Ectodermal cell (in vitro differentiated cells): ENCODE data around the gene ITGB8.
A peak's percentile ranks its signal among the peaks of the same experiment; 100 is the strongest.

ENCODE experiments used
- H3K27ac ChIP-seq: 2 replicates; pipeline ENCODE4 v1.7.0; 2013; ENCODE audit warnings: mild to moderate bottlenecking, low read depth, low read length; ENCODE audit not compliant: insufficient read depth, poor library complexity, severe bottlenecking
- H3K27me3 ChIP-seq: 2 replicates; pipeline ENCODE4 v1.7.0; 2013; ENCODE audit warnings: mild to moderate bottlenecking, low read length; ENCODE audit not compliant: insufficient read depth, control insufficient read depth, poor library complexity, severe bottlenecking
- H3K36me3 ChIP-seq: one replicate; pipeline ENCODE4 v1.7.0; 2013; ENCODE audit warnings: low read length; ENCODE audit not compliant: control insufficient read depth, insufficient read depth
- H3K4me1 ChIP-seq: one replicate; pipeline ENCODE4 v1.7.0; 2013; ENCODE audit warnings: low read length; ENCODE audit not compliant: control insufficient read depth, insufficient read depth
- H3K4me3 ChIP-seq: 2 replicates; pipeline ENCODE4 v1.7.0; 2013; ENCODE audit warnings: low read depth, low read length, control low read depth; ENCODE audit not compliant: insufficient read depth
- H3K9me3 ChIP-seq: 2 replicates; pipeline ENCODE4 v1.7.0; 2013; ENCODE audit warnings: mild to moderate bottlenecking, low read length, moderate library complexity; ENCODE audit not compliant: control insufficient read depth
- WGBS, 2 experiments: methylation state at CpG; one replicate each; pipeline ENCODE4 v1.1.7; 2013; ENCODE audit warnings: missing lambda C conversion rate in 2 of 2; 5-methylcytosine and 5-hydroxymethylcytosine counted together

Gene ITGB8

DNA sequence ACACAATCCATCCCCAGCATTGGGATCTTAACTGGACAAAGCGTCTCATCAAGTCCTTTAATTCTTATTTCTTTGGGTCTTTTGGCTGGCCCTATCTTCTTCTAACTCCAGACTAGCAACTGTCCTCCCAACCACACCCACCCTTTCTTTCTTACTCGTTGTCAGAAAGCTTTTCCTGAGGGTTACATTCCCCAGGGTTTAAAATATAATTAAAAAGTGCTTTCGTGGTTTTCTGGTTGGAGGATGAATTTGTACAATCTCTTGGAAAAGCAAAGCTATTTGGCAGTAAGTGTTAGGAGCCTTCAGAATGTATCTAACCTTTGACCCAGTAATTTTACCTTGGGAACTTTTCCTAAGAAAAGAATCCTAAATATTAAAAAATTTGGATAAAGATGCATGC, 10.4 kb upstream of the ITGB8 start:
- H3K9me3 ChIP-seq: no peaks in the 10 kb centered on the region
- no peaks in the 10 kb centered on the region for H3K36me3 ChIP-seq
- H3K27ac ChIP-seq: no peak overlapping the region
- 92 to 94% methylated on average over 1 to 2 of the region's 3 CpGs for WGBS, 2 experiments
- H3K4me1 ChIP-seq: no peaks in the 10 kb centered on the region
- no peaks in the 10 kb centered on the region for H3K27me3 ChIP-seq
- no peak overlapping the region for H3K4me3 ChIP-seq

- WGBS, 2 experiments: 94 to 96% methylated on average over 7 of the region's 7 CpGs
- no peaks in the 10 kb centered on the region for H3K27me3 ChIP-seq
- H3K9me3 ChIP-seq: no peaks in the 10 kb centered on the region
Measured at GRCh38 chr7:20320786-20321185, 9.9 kb upstream of the ITGB8 start.

DNA sequence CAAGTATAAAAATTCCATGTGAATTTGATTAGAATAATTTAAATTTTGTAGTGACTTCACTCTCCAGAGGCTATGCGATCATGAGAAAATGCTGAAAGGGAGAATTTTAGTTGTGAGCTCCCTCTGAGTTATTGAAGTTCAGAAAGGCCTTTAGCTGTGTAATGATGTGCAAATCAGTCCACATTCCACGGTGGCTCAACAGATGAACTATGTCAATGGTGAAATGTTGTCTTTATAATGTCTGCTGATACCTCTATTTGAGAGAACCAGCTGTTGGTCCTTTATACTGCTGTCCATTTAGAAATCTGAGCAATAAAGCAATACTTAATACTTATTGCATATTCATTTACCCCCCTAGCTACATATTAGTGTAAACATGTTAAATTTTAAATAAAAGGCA, 7.1 kb upstream of the ITGB8 start:
- Histone ChIP-seq H3K4me3 (no peak overlapping the region), H3K27ac (no peak overlapping the region), H3K36me3 (no peaks in the 10 kb centered on the region), H3K9me3 (no peaks in the 10 kb centered on the region), H3K27me3 (no peaks in the 10 kb centered on the region), H3K4me1 (no peaks in the 10 kb centered on the region)
- WGBS, 2 experiments: 89 to 94% methylated on average over 2 of the region's 2 CpGs

More at GRCh38 chr7:20320786-20321185, 9.9 kb upstream of the ITGB8 start:
- no peaks in the 10 kb centered on the region for H3K4me1 ChIP-seq
- no peak overlapping the region for H3K4me3 ChIP-seq
- H3K36me3 ChIP-seq: no peaks in the 10 kb centered on the region
- no peak overlapping the region for H3K27ac ChIP-seq

DNA sequence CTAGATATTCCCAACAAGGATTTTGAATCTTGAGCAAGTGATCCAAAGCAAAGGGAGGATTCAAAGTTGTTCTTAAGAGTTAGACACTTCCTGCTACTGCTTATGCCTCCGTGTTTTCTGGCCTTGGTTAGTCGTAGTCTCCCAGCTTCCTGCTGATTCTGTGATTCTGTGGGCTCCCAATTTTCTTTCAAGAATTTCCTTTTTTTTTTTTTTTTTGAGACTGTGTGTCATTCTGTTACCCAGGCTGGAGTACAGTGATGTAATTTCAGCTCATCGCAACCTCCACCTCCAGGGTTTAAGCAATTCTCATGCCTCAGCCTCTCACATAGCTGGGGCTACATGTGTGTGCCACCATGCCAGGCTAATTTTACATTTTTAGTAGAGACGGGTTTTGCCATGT, 4.4 kb upstream of the ITGB8 start:
- Histone ChIP-seq H3K4me1 (no peaks in the 10 kb centered on the region), H3K27me3 (no peaks in the 10 kb centered on the region), H3K27ac (no peak overlapping the region), H3K9me3 (no peaks in the 10 kb centered on the region), H3K4me3 (no peak overlapping the region), H3K36me3 (no peaks in the 10 kb centered on the region)
- 88 to 94% methylated on average over 4 of the region's 4 CpGs for WGBS, 2 experiments

DNA sequence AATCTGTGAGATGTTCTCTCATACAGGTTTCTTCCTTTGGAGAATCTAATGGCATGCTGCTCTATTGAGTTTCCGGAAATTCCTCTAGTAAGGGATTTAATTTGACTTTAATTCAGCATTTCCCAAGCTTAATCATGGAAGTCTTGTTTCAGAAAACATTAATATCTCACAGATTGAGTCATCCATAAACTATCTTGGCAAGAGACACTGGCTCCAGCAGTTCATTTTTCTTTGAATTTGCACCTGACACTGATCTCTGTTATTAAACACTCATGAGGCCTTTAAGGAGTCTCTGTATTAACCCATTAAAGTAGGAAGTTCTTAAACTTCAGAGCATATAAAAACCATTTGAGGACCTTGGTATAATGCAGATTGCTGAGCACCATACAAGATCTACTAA, 3.6 kb upstream of the ITGB8 start:
- peaks cover 3% of the 10 kb centered on the region for H3K27me3 ChIP-seq
- H3K36me3 ChIP-seq: no peaks in the 10 kb centered on the region
- no peak overlapping the region for H3K4me3 ChIP-seq
- 96 to 100% methylated on average over 1 of the region's 1 CpG for WGBS, 2 experiments
- H3K4me1 ChIP-seq: no peaks in the 10 kb centered on the region
- no peak overlapping the region for H3K27ac ChIP-seq
- H3K9me3 ChIP-seq: no peaks in the 10 kb centered on the region

DNA sequence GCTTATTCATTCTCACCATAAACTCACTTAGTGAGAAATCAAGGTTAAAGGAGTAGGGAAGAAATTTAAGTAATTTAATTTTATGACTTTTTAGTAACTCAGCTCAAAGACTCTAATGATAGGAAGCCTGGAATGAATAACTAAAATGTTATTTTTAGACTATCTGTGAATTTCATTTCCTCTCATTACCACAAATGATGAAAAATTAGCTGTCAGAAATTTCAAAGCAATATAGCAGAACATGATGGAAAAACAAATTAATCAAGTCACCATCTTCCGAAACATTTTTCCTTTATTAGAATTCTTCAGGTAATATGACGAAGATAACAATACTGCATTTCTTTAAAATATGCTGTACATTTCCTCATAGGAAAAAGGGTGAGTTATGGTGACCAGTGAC, 2.7 kb upstream of the ITGB8 start:
- H3K27ac ChIP-seq: no peak overlapping the region
- H3K4me1 ChIP-seq: no peaks in the 10 kb centered on the region
- 67 to 100% methylated on average over 1 of the region's 2 CpGs for WGBS, 2 experiments

DNA sequence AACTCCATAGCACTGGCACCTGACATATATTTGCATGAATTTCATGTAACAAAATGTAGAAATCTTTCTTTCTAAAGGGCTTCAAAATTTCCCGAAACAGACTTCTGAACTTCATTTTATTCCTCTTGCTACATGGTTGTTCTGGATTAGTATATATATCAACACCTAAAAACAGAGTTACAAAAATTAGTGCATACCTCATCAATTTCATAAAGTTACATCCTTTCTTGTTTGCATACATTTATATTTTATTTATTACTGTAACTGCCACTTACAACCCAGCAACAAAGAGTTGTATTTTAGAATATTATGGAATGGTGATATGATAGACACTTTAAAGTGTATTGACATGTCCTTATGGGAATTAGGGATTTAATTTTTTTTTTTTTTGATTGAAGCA, 2.0 kb upstream of the ITGB8 start:
- Histone ChIP-seq H3K27me3 (peaks cover 5% of the 10 kb centered on the region), H3K4me1 (no peaks in the 10 kb centered on the region), H3K27ac (no peak overlapping the region), H3K4me3 (no peak overlapping the region), H3K9me3 (no peaks in the 10 kb centered on the region), H3K36me3 (no peaks in the 10 kb centered on the region)
- WGBS, 2 experiments: 100% methylated on average over 1 of the region's 1 CpG; no CpG with 5 or more reads in 1 of the 2 experiments

More for the DNA sequence above, 2.7 kb upstream of the ITGB8 start:
- Histone ChIP-seq H3K36me3 (no peaks in the 10 kb centered on the region), H3K4me3 (no peak overlapping the region), H3K9me3 (no peaks in the 10 kb centered on the region), H3K27me3 (peaks cover 5% of the 10 kb centered on the region)

DNA sequence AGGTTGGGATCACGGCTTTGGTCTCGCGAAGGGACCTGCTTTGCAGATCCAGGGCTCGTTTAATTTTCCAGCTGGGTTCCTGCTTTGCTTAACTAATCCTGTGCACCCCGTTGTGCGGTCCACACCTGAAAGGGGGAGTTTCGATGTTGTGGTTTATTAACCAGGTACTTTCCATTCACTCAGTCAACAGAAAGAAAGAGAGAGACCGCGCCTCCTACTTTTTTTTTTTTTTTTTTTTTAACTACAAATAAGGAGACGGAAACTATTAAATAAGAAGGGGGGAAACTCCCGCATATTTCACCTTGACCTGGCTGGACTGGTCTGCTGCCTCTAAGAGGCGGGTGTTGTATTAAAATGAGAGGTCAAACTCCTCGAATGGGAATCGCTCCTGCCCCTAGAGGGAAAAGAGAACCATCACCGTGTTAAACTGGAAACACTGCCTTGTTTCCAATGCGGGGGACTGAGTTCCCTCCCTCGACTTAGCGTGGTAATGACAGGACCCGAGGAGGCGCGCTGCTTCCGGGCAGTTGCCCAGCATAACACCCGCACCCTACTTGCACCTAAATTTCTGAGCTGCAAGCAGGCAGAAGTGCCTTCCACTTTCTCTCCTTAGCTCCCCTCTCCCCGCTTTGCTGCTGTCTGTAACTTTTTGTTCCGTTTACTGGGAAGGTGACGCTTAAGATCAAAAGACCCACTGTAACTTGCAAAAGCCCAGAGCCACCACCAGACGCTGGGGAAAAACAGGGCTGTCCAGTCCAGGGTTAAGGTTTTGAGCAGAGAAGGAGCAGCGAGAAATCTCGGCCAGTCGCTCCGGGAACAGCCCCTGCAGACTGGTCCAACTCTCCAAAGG, 1.1 kb upstream of the ITGB8 start:
- Histone ChIP-seq H3K4me3 (peak overlapping the region; percentile 80), H3K36me3 (no peaks in the 10 kb centered on the region), H3K4me1 (no peaks in the 10 kb centered on the region), H3K27ac (peak overlapping the region; percentile 99), H3K9me3 (no peaks in the 10 kb centered on the region), H3K27me3 (peaks cover 5% of the 10 kb centered on the region)
- 2 to 4% methylated on average over 28 to 29 of the region's 31 CpGs for WGBS, 2 experiments

GRCh38 chr7:20330928-20331909, 519 bp downstream of the ITGB8 start:
- no peaks in the 10 kb centered on the region for H3K36me3 ChIP-seq
- H3K27me3 ChIP-seq: peaks cover 5% of the 10 kb centered on the region
- H3K4me3 ChIP-seq: peak overlapping the region; percentile 80
- no peaks in the 10 kb centered on the region for H3K4me1 ChIP-seq
- H3K27ac ChIP-seq: peak overlapping the region; percentile 99
- no peaks in the 10 kb centered on the region for H3K9me3 ChIP-seq
- WGBS, 2 experiments: 0% methylated on average over 91 to 92 of the region's 92 CpGs
